SK-N-SH (cell line): ENCODE data around the gene ATF5. TPM values are rescaled to one million over a fixed set of nuclear protein-coding genes. Genes with fewer than 3 reads are reported as not detected.

Source experiments
- CTCF ChIA-PET: fragments of 300-600, 350-600 bp; formaldehyde crosslinking; extraction: SDS; loops from one replicate; lab custom pipeline; 2021; lab: Yijun Ruan, JAX
- POLR2A ChIA-PET: fragments of 350-600 bp; sonication (Branson Sonifier 250); formaldehyde crosslinking; extraction: SDS; loops from one replicate; lab custom pipeline; 2020; ENCODE audit warnings: antibody characterized with exemption, inconsistent platforms; lab: Yijun Ruan, JAX
- DNase-seq: peaks from one replicate; pipeline ENCODE4 v3.0.0; 2012
- H2AFZ ChIP-seq: fragments of 200-600 bp; sonication (generic); 2 replicates; pipeline ENCODE4 v1.8.1; 2016; ENCODE audit warnings: antibody characterized with exemption, mild to moderate bottlenecking, low read depth
- H3F3A ChIP-seq: fragments of 200-600 bp; sonication (generic); replicated peaks from 2 replicates; pipeline ENCODE3; 2016; ENCODE audit warnings: antibody characterized with exemption, mild to moderate bottlenecking; ENCODE audit not compliant: insufficient read depth
- H3K27ac ChIP-seq, 2 experiments: fragments of 200-500 bp in 1 of 2; fragments of 200-600 bp in 1 of 2; sonication (Bioruptor generic) in 1 of 2; sonication (generic), shearing (Covaris generic) in 1 of 2; 2 replicates each; pipeline versions ENCODE4 v1.5.1 to v1.6.1; 2014 to 2016; ENCODE audit warnings: low read depth in 2 of 2, inconsistent platforms in 1 of 2, low read length in 1 of 2, mild to moderate bottlenecking in 1 of 2, mixed read lengths in 1 of 2
- H3K27me3 ChIP-seq: fragments of 200-600 bp; sonication (generic), shearing (Covaris generic); 2 replicates; pipeline ENCODE4 v1.6.1; 2016; ENCODE audit warnings: mixed run types; ENCODE audit not compliant: insufficient read depth
- H3K36me3 ChIP-seq, 2 experiments: fragments of 200-500 bp in 1 of 2; fragments of 200-600 bp in 1 of 2; sonication (Bioruptor generic) in 1 of 2; sonication (generic) in 1 of 2; replicated peaks in 1 of 2; 2 replicates each; pipeline versions ENCODE3 to v1.5.1; 2014 to 2016; ENCODE audit warnings: low read length in 1 of 2, mild to moderate bottlenecking in 1 of 2; ENCODE audit not compliant: insufficient read depth in 2 of 2, control insufficient read depth in 1 of 2
- H3K4me1 ChIP-seq, 2 experiments: fragments of 200-500 bp in 1 of 2; fragments of 200-600 bp in 1 of 2; sonication (Bioruptor generic) in 1 of 2; sonication (generic), shearing (Covaris generic) in 1 of 2; 2 replicates each; pipeline versions ENCODE4 v1.5.1 to v1.6.1; 2014 to 2016; ENCODE audit warnings: low read depth in 1 of 2, low read length in 1 of 2, mixed run types in 1 of 2; ENCODE audit not compliant: insufficient read depth in 2 of 2, control insufficient read depth in 1 of 2
- H3K4me2 ChIP-seq: fragments of 200-600 bp; sonication (generic), shearing (Covaris generic); 2 replicates; pipeline ENCODE4 v1.6.1; 2017; ENCODE audit warnings: mixed run types
- H3K4me3 ChIP-seq, 2 experiments: fragments of 200-500 bp in 1 of 2; fragments of 200-600 bp in 1 of 2; sonication (Bioruptor generic) in 1 of 2; sonication (generic), shearing (Covaris generic) in 1 of 2; 2 replicates each; pipeline versions ENCODE4 v1.5.1 to v1.8.1; 2014 to 2016; ENCODE audit warnings: low read depth in 2 of 2, inconsistent platforms in 1 of 2, low read length in 1 of 2, mild to moderate bottlenecking in 1 of 2, mixed read lengths in 1 of 2, moderate library complexity in 1 of 2
- H3K79me2 ChIP-seq: fragments of 200-600 bp; sonication (generic); 2 replicates; pipeline ENCODE4 v1.8.1; 2017; ENCODE audit warnings: mild to moderate bottlenecking; ENCODE audit not compliant: insufficient read depth
- H3K9ac ChIP-seq: fragments of 200-600 bp; sonication (generic); 2 replicates; pipeline ENCODE4 v1.6.1; 2017; ENCODE audit warnings: mixed run types
- H3K9me2 ChIP-seq: fragments of 200-600 bp; sonication (generic); 2 replicates; pipeline ENCODE4 v1.6.1; 2017; ENCODE audit warnings: mixed run types
- H3K9me3 ChIP-seq: fragments of 200-600 bp; sonication (generic); 2 replicates; pipeline ENCODE4 v1.6.1; 2017; ENCODE audit warnings: mixed run types, mild to moderate bottlenecking, moderate library complexity
- H4K20me1 ChIP-seq: fragments of 200-600 bp; sonication (generic); 2 replicates; pipeline ENCODE4 v1.6.1; 2017; ENCODE audit warnings: mild to moderate bottlenecking, mixed run types; ENCODE audit not compliant: insufficient read depth
- CHD2 ChIP-seq: fragments of 150-350 bp; IDR thresholded peaks from 2 replicates; pipeline ENCODE4 v1.6.1; 2018; ENCODE audit warnings: low read length; ENCODE audit not compliant: partially characterized antibody
- EP300 ChIP-seq, 2 experiments: IDR thresholded peaks; 2 replicates each; pipeline versions ENCODE4 v1.4.0 to v1.6.1; 2012; ENCODE audit warnings: borderline replicate concordance in 1 of 2, low read depth in 1 of 2, low read length in 1 of 2
- GABPA ChIP-seq: IDR thresholded peaks from 2 replicates; pipeline ENCODE4 v1.4.0; 2012; ENCODE audit warnings: low read depth, mild to moderate bottlenecking
- MEF2A ChIP-seq: IDR thresholded peaks from 2 replicates; pipeline ENCODE4 v1.4.0; 2012; ENCODE audit warnings: low read depth, borderline replicate concordance
- MXI1 ChIP-seq: IDR thresholded peaks from 2 replicates; pipeline ENCODE4 v1.6.1; 2012; ENCODE audit warnings: mild to moderate bottlenecking, low read depth, low read length, improper control_type of control experiment
- POLR2AphosphoS5 ChIP-seq: IDR thresholded peaks from 2 replicates; pipeline ENCODE4 v1.6.1; 2012; ENCODE audit warnings: low read depth, low read length
- RFX5 ChIP-seq: IDR thresholded peaks from 2 replicates; pipeline ENCODE4 v1.6.1; 2012; ENCODE audit warnings: mild to moderate bottlenecking, improper control_type of control experiment, low read length
- TCF12 ChIP-seq: IDR thresholded peaks from 2 replicates; pipeline ENCODE4 v1.4.0; 2012
- YY1 ChIP-seq: IDR thresholded peaks from 2 replicates; pipeline ENCODE4 v1.4.0; 2012; ENCODE audit warnings: low read depth, mild to moderate bottlenecking
- WGBS: methylation state at CpG from one replicate; pipeline ENCODE4 v1.1.6; 2017; ENCODE audit warnings: low lambda C conversion rate; 5-methylcytosine and 5-hydroxymethylcytosine counted together
- polyA plus RNA-seq, 3 experiments: library from polyadenylated mRNA; depleted of rRNA; stranded (reverse); fragments of >200 nt; gene quantifications; 2 replicates each; pipeline ENCODE4 v1.2.3, GENCODE V29; 2012
- TF ChIP-seq, protein P1 (sequence below): fragments of 150-350 bp; IDR thresholded peaks from 2 replicates; pipeline ENCODE4 v1.6.1; 2016; ENCODE audit warnings: mild to moderate bottlenecking, low read depth, low read length
- TF ChIP-seq, protein P2 (sequence below): IDR thresholded peaks from 2 replicates; pipeline ENCODE4 v1.6.1; 2012; ENCODE audit warnings: mild to moderate bottlenecking, low read depth, low read length, moderate library complexity
- TF ChIP-seq, protein P3 (sequence below): IDR thresholded peaks from 2 replicates; pipeline ENCODE4 v1.4.0; 2012; ENCODE audit warnings: low read depth

ATF5 gene
- polyA plus RNA-seq, 1 of the 3 experiments (the other 2 are of a cell fraction): 11.7 TPM

DNA sequence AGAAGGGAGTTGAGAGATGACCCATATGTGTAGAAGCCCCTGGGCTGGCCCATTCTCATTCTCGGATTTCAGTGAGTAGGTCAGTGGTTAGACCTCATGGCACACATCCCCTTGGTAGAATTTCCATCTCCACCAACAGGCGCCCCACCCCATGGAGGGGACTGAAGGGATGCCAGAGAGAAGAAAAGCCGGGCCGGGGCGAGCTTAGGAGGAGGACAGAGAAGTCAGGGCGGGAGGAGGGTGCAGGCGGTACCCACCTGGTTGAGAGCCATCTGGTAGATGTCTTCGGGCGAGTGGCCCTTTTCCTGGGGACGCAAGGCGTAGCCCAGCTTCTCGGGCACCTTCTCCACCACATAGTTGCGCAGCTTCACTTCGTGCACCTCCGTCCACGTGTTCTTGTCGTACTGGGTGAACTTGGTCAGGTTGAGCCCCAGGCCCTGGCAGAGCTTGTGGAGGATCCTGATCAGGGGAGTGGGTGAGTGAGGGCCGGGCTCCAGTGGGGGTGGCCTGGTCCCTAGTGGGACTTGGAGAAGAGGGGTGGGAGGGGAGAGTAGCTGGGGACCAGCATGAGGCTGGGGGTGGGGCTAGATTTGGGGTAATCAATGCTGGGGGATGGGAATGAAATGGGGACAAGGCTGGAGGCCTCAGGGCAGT lies 34.9 kb upstream of the ATF5 start:
- H3K9ac ChIP-seq: no peak overlapping the region
- H3K27me3 ChIP-seq: no peaks in the 10 kb centered on the region
- no peaks in the 10 kb centered on the region for H4K20me1 ChIP-seq
- no peak for DNase-seq
- H3K9me2 ChIP-seq: no peaks in the 10 kb centered on the region
- H2AFZ ChIP-seq: no peak overlapping the region
- no peaks in the 10 kb centered on the region for H3F3A ChIP-seq
- H3K79me2 ChIP-seq: no peaks in the 10 kb centered on the region
- ChIA-PET CTCF (interaction anchor here (1.1 to 1.7 kb wide), 2 partner anchors 10 to 44 kb away, joined by 4 read pairs; no protein-coding TSS in a partner anchor), POLR2A (interaction anchor here (1.0 kb wide), 1 partner anchor 18 kb away, joined by 3 read pairs; no protein-coding TSS in a partner anchor)
- no peak overlapping the region for H3K4me3 ChIP-seq
- 90% methylated on average over 17 of the region's 18 CpGs for WGBS
- no peaks in the 10 kb centered on the region for H3K9me3 ChIP-seq
- no peak overlapping the region for H3K4me2 ChIP-seq
- peaks cover 0 to 13% of the 10 kb centered on the region in 2 experiments; a peak in 2 of 4 replicates for H3K4me1 ChIP-seq
- no peak overlapping the region for H3K27ac ChIP-seq
- no peaks in the 10 kb centered on the region for H3K36me3 ChIP-seq
- TF ChIP-seq RFX5: no peak
- TF ChIP-seq, protein P1, sequence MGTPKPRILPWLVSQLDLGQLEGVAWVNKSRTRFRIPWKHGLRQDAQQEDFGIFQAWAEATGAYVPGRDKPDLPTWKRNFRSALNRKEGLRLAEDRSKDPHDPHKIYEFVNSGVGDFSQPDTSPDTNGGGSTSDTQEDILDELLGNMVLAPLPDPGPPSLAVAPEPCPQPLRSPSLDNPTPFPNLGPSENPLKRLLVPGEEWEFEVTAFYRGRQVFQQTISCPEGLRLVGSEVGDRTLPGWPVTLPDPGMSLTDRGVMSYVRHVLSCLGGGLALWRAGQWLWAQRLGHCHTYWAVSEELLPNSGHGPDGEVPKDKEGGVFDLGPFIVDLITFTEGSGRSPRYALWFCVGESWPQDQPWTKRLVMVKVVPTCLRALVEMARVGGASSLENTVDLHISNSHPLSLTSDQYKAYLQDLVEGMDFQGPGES: no peak
- no peak for TF ChIP-seq CHD2
- no peak for TF ChIP-seq EP300 (IDR thresholded peaks at IDR 0.05; ENCODE audit: borderline replicate concordance in 1 of 2, low read depth in 1 of 2, low read length in 1 of 2)
- TF ChIP-seq POLR2AphosphoS5: no peak
- no peak for TF ChIP-seq MXI1
- TF ChIP-seq, protein P2, sequence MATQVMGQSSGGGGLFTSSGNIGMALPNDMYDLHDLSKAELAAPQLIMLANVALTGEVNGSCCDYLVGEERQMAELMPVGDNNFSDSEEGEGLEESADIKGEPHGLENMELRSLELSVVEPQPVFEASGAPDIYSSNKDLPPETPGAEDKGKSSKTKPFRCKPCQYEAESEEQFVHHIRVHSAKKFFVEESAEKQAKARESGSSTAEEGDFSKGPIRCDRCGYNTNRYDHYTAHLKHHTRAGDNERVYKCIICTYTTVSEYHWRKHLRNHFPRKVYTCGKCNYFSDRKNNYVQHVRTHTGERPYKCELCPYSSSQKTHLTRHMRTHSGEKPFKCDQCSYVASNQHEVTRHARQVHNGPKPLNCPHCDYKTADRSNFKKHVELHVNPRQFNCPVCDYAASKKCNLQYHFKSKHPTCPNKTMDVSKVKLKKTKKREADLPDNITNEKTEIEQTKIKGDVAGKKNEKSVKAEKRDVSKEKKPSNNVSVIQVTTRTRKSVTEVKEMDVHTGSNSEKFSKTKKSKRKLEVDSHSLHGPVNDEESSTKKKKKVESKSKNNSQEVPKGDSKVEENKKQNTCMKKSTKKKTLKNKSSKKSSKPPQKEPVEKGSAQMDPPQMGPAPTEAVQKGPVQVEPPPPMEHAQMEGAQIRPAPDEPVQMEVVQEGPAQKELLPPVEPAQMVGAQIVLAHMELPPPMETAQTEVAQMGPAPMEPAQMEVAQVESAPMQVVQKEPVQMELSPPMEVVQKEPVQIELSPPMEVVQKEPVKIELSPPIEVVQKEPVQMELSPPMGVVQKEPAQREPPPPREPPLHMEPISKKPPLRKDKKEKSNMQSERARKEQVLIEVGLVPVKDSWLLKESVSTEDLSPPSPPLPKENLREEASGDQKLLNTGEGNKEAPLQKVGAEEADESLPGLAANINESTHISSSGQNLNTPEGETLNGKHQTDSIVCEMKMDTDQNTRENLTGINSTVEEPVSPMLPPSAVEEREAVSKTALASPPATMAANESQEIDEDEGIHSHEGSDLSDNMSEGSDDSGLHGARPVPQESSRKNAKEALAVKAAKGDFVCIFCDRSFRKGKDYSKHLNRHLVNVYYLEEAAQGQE: no peak
- TF ChIP-seq TCF12: no peak
- no peak for TF ChIP-seq YY1
- TF ChIP-seq, protein P3, sequence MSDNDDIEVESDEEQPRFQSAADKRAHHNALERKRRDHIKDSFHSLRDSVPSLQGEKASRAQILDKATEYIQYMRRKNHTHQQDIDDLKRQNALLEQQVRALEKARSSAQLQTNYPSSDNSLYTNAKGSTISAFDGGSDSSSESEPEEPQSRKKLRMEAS: no peak
- TF ChIP-seq MEF2A: no peak
- TF ChIP-seq GABPA: no peak
